NCI-H526 (cell line): Measurements from ENCODE around the gene MED13L.

Source experiments
- DNase-seq, 2 experiments: peaks; one replicate each; lab custom pipeline; 2025; lab: John Stamatoyannopoulos, UW

The MED13L gene

GRCh38 chr12:116210762-116211161, 66.7 kb downstream of the MED13L start:
- no peak for DNase-seq

DNA sequence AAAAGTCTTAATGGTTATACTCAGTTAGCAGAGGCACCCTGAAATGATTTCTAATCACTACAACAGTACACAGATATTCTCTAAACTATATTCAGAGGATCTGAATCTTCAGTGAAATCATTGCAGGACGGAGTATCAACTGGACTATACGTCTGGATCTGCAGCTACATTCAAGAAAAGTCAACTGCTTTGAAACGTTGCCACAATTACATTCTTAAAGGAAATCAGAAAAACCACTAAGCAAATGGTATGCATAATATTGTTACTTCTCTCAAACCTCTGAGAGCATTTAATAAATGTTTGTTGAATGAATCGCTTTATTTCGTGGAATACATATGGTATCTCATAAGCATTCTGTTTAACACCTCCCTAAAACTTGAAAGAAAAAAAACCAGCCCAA, 67.4 kb downstream of the MED13L start:
- DNase-seq = no peak

- DNase-seq = no peak
Measured at GRCh38 chr12:116209503-116209902, 68.0 kb downstream of the MED13L start.

DNA sequence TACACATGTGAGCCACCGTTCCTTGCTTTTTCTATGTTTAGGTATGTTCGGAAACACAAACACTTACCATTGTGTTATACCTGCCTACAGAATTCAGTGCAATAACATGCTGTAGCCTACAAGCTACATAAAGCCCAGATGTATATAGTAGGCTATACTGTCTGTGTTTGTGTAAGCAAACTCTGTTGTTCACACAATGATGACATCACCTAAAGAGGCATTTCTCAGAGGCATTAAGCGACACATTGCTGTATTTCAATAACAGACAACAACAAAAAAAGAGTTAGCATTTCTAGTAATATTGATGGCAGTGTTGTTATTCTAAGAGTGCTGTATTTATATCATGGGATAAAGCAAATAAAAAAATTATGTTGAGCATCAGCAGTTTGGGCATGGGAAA, 70.2 kb downstream of the MED13L start:
- DNase-seq = no peak

GRCh38 chr12:116206828-116207227, 70.7 kb downstream of the MED13L start:
- DNase-seq = no peak

GRCh38 chr12:116204785-116205184, 72.7 kb downstream of the MED13L start:
- no peak for DNase-seq

DNA sequence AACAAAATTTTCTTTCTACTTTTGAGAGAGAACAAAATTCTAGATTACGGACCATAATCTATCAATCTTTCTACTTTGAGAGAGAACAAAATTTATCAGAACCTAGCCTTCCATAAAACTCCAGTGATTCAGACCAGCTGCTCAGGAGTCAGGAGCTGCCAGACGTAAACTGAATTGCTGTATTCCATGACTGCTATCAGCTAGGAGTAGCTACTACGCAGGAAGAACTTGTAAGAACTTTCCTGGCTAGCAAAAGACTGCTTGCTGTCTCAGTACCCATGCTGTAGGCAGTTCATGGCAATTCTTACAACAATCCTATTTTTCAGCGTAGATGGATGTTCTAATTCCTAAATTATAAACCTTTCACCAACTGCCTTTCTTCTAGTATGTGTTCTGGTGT, 73.3 kb downstream of the MED13L start:
- DNase-seq = no peak

- DNase-seq = no peak
Measured at GRCh38 chr12:116202940-116203339, 74.6 kb downstream of the MED13L start.

DNA sequence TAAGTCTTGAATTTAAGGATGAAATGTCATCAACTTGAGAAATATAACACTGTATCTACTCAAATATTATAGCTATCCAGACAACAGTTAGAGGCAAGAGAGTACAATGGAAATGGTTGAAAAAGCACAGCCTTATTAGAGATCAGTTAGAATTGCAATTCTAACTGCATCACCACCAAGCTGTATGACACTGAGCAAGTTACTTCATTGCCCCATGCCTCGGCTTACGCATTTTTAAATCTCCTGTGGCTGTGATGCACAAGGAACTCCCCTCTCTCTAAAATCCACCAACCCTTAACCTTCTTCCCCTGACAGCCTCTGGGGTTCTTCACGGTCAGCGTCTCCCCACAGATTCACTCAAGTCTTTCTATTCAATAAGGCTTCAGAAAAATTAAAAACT, 75.1 kb downstream of the MED13L start:
- DNase-seq = no peak

DNA sequence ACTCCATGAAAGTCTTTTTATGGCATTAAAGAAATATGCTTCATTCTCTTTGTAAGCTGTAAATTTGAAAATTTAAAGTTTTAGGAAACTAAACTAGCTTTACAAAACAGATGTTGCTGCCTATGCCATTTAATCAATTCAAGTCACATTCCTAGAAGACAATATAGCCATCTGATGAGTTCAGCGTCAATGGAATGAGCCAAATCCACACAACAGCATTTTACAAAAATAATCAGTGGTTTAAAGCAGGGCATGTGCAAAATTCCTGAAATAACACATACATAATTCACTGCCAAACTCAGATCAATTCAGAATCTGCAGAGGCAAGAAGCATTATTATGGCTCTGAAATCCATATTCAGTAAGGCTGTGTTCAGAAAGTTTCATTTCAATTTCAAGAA, 75.6 kb downstream of the MED13L start:
- DNase-seq = no peak

- no peak for DNase-seq
Measured at GRCh38 chr12:116201359-116201758, 76.1 kb downstream of the MED13L start.

- no peak for DNase-seq
Measured at GRCh38 chr12:116200812-116201211, 76.7 kb downstream of the MED13L start.

GRCh38 chr12:116199160-116199706, 78.3 kb downstream of the MED13L start:
- no peak for DNase-seq

- no peak for DNase-seq
Measured at GRCh38 chr12:116196752-116197718, 80.5 kb downstream of the MED13L start.

- DNase-seq = no peak
Measured at GRCh38 chr12:116196226-116196625, 81.3 kb downstream of the MED13L start.

GRCh38 chr12:116194935-116195431, 82.5 kb downstream of the MED13L start:
- DNase-seq = no peak

GRCh38 chr12:116189692-116190091, 87.8 kb downstream of the MED13L start:
- DNase-seq = no peak

GRCh38 chr12:116188581-116188980, 88.9 kb downstream of the MED13L start:
- DNase-seq = no peak

DNA sequence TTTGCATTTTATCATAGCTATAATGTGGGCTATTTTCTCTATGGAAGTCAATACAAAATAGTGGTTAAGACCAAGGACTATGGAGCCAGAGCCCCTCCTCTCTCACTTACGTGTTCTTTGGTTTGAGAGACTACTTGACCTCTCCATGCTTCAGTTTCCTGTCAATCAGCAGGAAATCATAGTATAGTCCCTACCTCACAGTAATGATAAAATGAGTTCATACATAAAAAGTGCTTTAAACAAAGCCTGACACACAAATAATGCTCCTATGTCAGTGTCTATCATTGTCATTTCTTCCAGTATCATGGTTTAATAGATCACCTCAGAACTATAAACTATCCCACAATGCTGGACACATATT, 90.4 kb downstream of the MED13L start:
- DNase-seq = no peak

DNA sequence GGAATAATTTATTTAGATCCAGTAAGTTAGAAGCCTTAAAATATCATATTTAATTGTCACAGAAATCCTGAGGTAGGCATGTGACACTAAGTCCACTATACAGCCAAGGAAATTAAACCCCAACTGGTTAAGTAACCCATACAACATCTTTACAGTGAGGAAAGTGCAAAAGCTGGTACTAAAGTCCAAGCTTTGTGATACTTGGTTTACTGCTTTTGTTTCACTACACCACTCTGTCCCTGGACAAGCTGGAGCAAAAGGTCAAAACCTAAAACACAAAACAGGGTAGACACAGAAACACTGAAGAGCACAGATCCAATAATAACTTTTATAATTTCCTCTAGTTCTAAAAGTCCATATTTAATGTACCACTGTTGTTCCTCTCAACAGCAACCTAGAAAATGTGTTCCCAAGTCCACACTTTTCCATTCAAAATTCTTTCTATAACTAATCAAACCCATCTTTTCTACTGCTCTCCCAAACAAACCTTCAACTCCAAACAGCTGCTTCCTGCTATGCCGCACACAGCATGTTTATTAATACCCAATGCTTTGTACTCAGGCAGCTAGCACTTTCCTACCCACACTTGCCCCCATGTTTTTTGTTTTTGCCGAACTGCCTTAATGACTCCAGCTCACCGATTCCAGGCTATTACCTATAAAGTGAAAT, 90.9 kb downstream of the MED13L start:
- DNase-seq = no peak

GRCh38 chr12:116184763-116185162, 92.7 kb downstream of the MED13L start:
- DNase-seq = no peak

GRCh38 chr12:116183741-116184141, 93.8 kb downstream of the MED13L start:
- DNase-seq = no peak
